B cell (primary cell): Measurements from ENCODE around the gene ITSN1. TPM values are rescaled to one million over a fixed set of nuclear protein-coding genes. Genes with fewer than 3 reads are reported as not detected.

ENCODE experiments used
- ATAC-seq: fragments of 200-7000 bp; cut with Tn5 transposase; one replicate; pipeline ENCODE4 v1.10.0; 2021; ENCODE audit warnings: low read depth, mild to moderate bottlenecking, moderate number of reproducible peaks, moderate library complexity
- CTCF ChIA-PET: fragments of 350-600 bp; sonication (Branson Sonifier 250); formaldehyde crosslinking; loops from one replicate; lab custom pipeline; 2021; ENCODE audit warnings: antibody characterized with exemption, inconsistent platforms; lab: Charles Lee
- POLR2A ChIA-PET: fragments of 350-600 bp; sonication (Branson Sonifier 250); formaldehyde crosslinking; loops from one replicate; lab custom pipeline; 2021; ENCODE audit warnings: antibody characterized with exemption; lab: Charles Lee
- DNase-seq: peaks from one replicate; pipeline ENCODE4 v3.0.0; 2013
- H2AFZ ChIP-seq: 2 replicates; pipeline ENCODE4 v1.6.1; 2012; ENCODE audit warnings: mild to moderate bottlenecking, low read depth, low read length; ENCODE audit not compliant: insufficient read depth, poor library complexity, severe bottlenecking
- H3K27ac ChIP-seq, 2 donors: 1 replicate in 1 of 2; 2 replicates in 1 of 2; pipeline ENCODE4 v1.5.1; 2012 to 2013; ENCODE audit warnings: low read length in 2 of 2, mild to moderate bottlenecking in 2 of 2, moderate library complexity in 1 of 2
- H3K27me3 ChIP-seq, 4 experiments: fragments of 200-600 bp in 1 of 4; sonication (generic) in 1 of 4; replicated peaks in 1 of 4; 1 replicate in 2 of 4; 2 replicates in 2 of 4; pipeline versions ENCODE4 v1.6.1 to v1.7.0; 2013 to 2016; ENCODE audit warnings: low read length in 3 of 4, mild to moderate bottlenecking in 2 of 4, mixed read lengths in 1 of 4, moderate library complexity in 1 of 4; ENCODE audit not compliant: insufficient read depth in 4 of 4, control insufficient read depth in 3 of 4; ENCODE audit errors: control extremely low read depth in 1 of 4
- H3K36me3 ChIP-seq, 2 experiments: replicated peaks in 1 of 2; 1 replicate in 1 of 2; 2 replicates in 1 of 2; pipeline versions ENCODE4 v1.6.1 to v1.7.1; 2013; ENCODE audit warnings: low read length in 1 of 2; ENCODE audit not compliant: insufficient read depth in 2 of 2, control insufficient read depth in 1 of 2; ENCODE audit errors: control extremely low read depth in 1 of 2, extremely low read depth in 1 of 2
- H3K4me1 ChIP-seq, 2 donors: fragments of 200-600 bp in 1 of 2; sonication (generic) in 1 of 2; 1 replicate in 1 of 2; 2 replicates in 1 of 2; pipeline versions ENCODE4 v1.5.1 to v1.6.1; 2013 to 2017; ENCODE audit warnings: low read length in 2 of 2; ENCODE audit not compliant: control insufficient read depth in 2 of 2, insufficient read depth in 2 of 2
- H3K4me2 ChIP-seq: replicated peaks from 2 replicates; pipeline ENCODE3; 2012; ENCODE audit warnings: mild to moderate bottlenecking, low read depth, low read length; ENCODE audit not compliant: poor library complexity, severe bottlenecking
- H3K4me3 ChIP-seq, 5 experiments: fragments of 200-600 bp in 1 of 5; sonication (generic) in 1 of 5; 1 replicate in 3 of 5; 2 replicates in 2 of 5; pipeline versions ENCODE4 v1.5.1 to v1.7.0; 2011 to 2016; ENCODE audit warnings: low read length in 4 of 5, mild to moderate bottlenecking in 4 of 5, low read depth in 2 of 5, control low read depth in 1 of 5, moderate library complexity in 1 of 5; ENCODE audit not compliant: insufficient read depth in 1 of 5; ENCODE audit errors: control extremely low read depth in 1 of 5, extremely low read depth in 1 of 5
- H3K79me2 ChIP-seq: fragments of 200-600 bp; sonication (generic); one replicate; pipeline ENCODE4 v1.6.0; 2016; ENCODE audit warnings: low read length; ENCODE audit not compliant: control insufficient read depth, insufficient read depth
- H3K9ac ChIP-seq: fragments of 200-600 bp; sonication (generic); 2 replicates; pipeline ENCODE4 v1.6.1; 2017; ENCODE audit warnings: mild to moderate bottlenecking, low read length, moderate library complexity
- H3K9me3 ChIP-seq, 3 donors: one replicate each; pipeline versions ENCODE4 v1.6.1 to v1.7.1; 2013; ENCODE audit warnings: low read length in 2 of 3; ENCODE audit not compliant: control insufficient read depth in 2 of 3, insufficient read depth in 1 of 3; ENCODE audit errors: control extremely low read depth in 1 of 3
- H4K20me1 ChIP-seq: 2 replicates; pipeline ENCODE4 v1.6.0; 2012; ENCODE audit warnings: mild to moderate bottlenecking, low read length; ENCODE audit not compliant: insufficient read depth, control insufficient read depth, poor library complexity, severe bottlenecking
- H3K27ac Mint-ChIP-seq: one replicate; pipeline ENCODE4 v1.8.0; 2021; ENCODE audit warnings: mixed read lengths
- H3K27me3 Mint-ChIP-seq: one replicate; pipeline ENCODE4 v1.8.0; 2021; ENCODE audit warnings: mixed read lengths
- H3K4me1 Mint-ChIP-seq: one replicate; pipeline ENCODE4 v1.8.0; 2021; ENCODE audit warnings: mixed read lengths
- H3K4me3 Mint-ChIP-seq: one replicate; pipeline ENCODE4 v1.8.0; 2021; ENCODE audit warnings: mixed read lengths
- H3K9me3 Mint-ChIP-seq: one replicate; pipeline ENCODE4 v1.8.0; 2022; ENCODE audit warnings: mixed read lengths; ENCODE audit not compliant: insufficient read depth
- CTCF ChIP-seq: fragments of 200-600 bp; IDR thresholded peaks from one replicate; pipeline ENCODE4 v1.8.0; 2022; ENCODE audit warnings: antibody characterized with exemption, mild to moderate bottlenecking
- EZH2 ChIP-seq: IDR thresholded peaks from 2 replicates; pipeline ENCODE4 v1.6.1; 2012; ENCODE audit warnings: borderline replicate concordance, low read depth, mild to moderate bottlenecking, moderate library complexity, low read length; ENCODE audit not compliant: insufficient read depth, poor library complexity, severe bottlenecking
- WGBS: methylation state at CpG from one replicate; pipeline ENCODE4 v1.1.5; 2013; ENCODE audit warnings: missing lambda C conversion rate; ENCODE audit not compliant: insufficient coverage; 5-methylcytosine and 5-hydroxymethylcytosine counted together
- intact Hi-C: fragments of 100-400 bp; cut with micrococcal nuclease; formaldehyde crosslinking; loops from one replicate; pipeline ENCODE4 v1.10.0; 2022
- polyA plus RNA-seq: library from polyadenylated mRNA; depleted of rRNA; stranded (reverse); fragments of >200 nt; gene quantifications from 2 replicates; pipeline ENCODE4 v1.2.3, GENCODE V29; 2012
- total RNA-seq, 2 donors: library from RNA; stranded (reverse); fragments of 120-200 nt in 1 of 2; gene quantifications; 1 replicate in 1 of 2; 2 replicates in 1 of 2; pipeline versions ENCODE4 v1.2.3 to v1.2.4, GENCODE V29; 2013 to 2022

Gene ITSN1
- total and polyA plus RNA-seq, 2 donors (not counting 1 experiment from before 2014, with no cell fraction given): 0.31 to 2.4 TPM

- H3K9me3 ChIP-seq: peaks cover 0 to 15% (median 0%) of the 10 kb centered on the region in 3 donors
- H3K79me2 ChIP-seq: no peaks in the 10 kb centered on the region
- ChIA-PET CTCF (interaction anchor here (0.6 to 3.2 kb wide), 7 partner anchors 10 to 400 kb away, joined by 3 to 30 read pairs (median 3); no protein-coding TSS in a partner anchor), POLR2A (interaction anchor here (1.0 to 2.7 kb wide), 7 partner anchors 10 to 255 kb away, joined by 3 to 15 read pairs (median 5); partner anchors contain the start of genes MRPS6 and SLC5A3)
- H3K9ac ChIP-seq: peak overlapping the region; percentile 15
- no peaks in the 10 kb centered on the region for H4K20me1 ChIP-seq
- peaks cover 50% of the 10 kb centered on the region for H3K4me1 Mint-ChIP-seq
- no peak for TF ChIP-seq EZH2
- H3K27me3 ChIP-seq: no peaks in the 10 kb centered on the region
- no peaks in the 10 kb centered on the region for H3K36me3 ChIP-seq
- peak overlapping the region; percentile 88 for H2AFZ ChIP-seq
- H3K27ac ChIP-seq: peak overlapping the region; percentile 74 to 83
- peaks cover 6% of the 10 kb centered on the region for H3K9me3 Mint-ChIP-seq
- 21% methylated on average over 6 of the region's 17 CpGs for WGBS
- peaks cover 31 to 42% of the 10 kb centered on the region in 2 donors for H3K4me1 ChIP-seq
- DNase-seq (peak; percentile 71), ATAC-seq (peak; percentile 63)
- intact Hi-C loops: loop anchor here (1.0 kb wide), 2 partner anchors 72 to 125 kb away; partner anchors contain the start of genes MRPS6 and SLC5A3
- peak overlapping the region; percentile 64 for H3K4me3 Mint-ChIP-seq
- peak overlapping the region; percentile 60 for H3K4me2 ChIP-seq
- peak overlapping the region; percentile 95 for H3K27ac Mint-ChIP-seq
- H3K27me3 Mint-ChIP-seq: no peaks in the 10 kb centered on the region
- H3K4me3 ChIP-seq: peak overlapping the region in 1 of 5 experiments; percentile 5
These were observed 306.0 kb downstream of the ITSN1 start for GRCh38 chr21:33948096-33948950.

GRCh38 chr21:33948951-33949444 lies 306.7 kb downstream of the ITSN1 start:
- ChIA-PET CTCF (interaction anchor here (1.0 to 3.2 kb wide), 6 partner anchors 25 to 399 kb away, joined by 3 to 30 read pairs (median 4); no protein-coding TSS in a partner anchor), POLR2A (interaction anchor here (0.6 to 2.7 kb wide), 4 partner anchors 25 to 125 kb away, joined by 3 to 15 read pairs (median 6); partner anchors contain the start of genes MRPS6 and SLC5A3)
- Histone ChIP-seq H2AFZ (peak overlapping the region; percentile 88), H3K9ac (no peak overlapping the region), H3K79me2 (no peaks in the 10 kb centered on the region), H3K4me3 (peak overlapping the region in 1 of 5 experiments; percentile 5), H3K36me3 (no peaks in the 10 kb centered on the region), H3K27ac (peak overlapping the region; percentile 74 to 83), H4K20me1 (no peaks in the 10 kb centered on the region), H3K9me3 (peaks cover 0 to 15% (median 0%) of the 10 kb centered on the region in 3 donors), H3K4me1 (peaks cover 31 to 42% of the 10 kb centered on the region in 2 donors), H3K27me3 (no peaks in the 10 kb centered on the region), H3K4me2 (peak overlapping the region; percentile 60)
- WGBS: 81% methylated on average over 7 of the region's 9 CpGs
- Mint-ChIP-seq H3K9me3 (peaks cover 6% of the 10 kb centered on the region), H3K27ac (peak overlapping the region; percentile 95), H3K4me1 (peaks cover 50% of the 10 kb centered on the region), H3K4me3 (peak overlapping the region; percentile 64), H3K27me3 (no peaks in the 10 kb centered on the region)
- TF ChIP-seq CTCF (no peak), EZH2 (no peak)
- DNase-seq (no peak), ATAC-seq (no peak)
- intact Hi-C loops: loop anchor here (1.0 kb wide), 2 partner anchors 71 to 124 kb away; partner anchors contain the start of genes MRPS6 and SLC5A3
